ENCODE results near the gene ATXN7L1. TPM values are rescaled to one million over a fixed set of nuclear protein-coding genes. Genes with fewer than 3 reads are reported as not detected.

Gene ATXN7L1
- total and polyA plus RNA-seq, 2 of the 13 experiments (the other 11 are each of a cell fraction or from before 2014, with no cell fraction given) = 4.1 to 7.8 TPM

- no peak for TF ChIP-seq PRDM10 (CRISPR knock-in tag; IDR thresholded peaks at IDR 0.05; ENCODE audit: low read depth)
- no peak for TF ChIP-seq YEATS2 (CRISPR knock-in tag; IDR thresholded peaks at IDR 0.05; ENCODE audit: borderline replicate concordance)
- TF ChIP-seq, protein P1, sequence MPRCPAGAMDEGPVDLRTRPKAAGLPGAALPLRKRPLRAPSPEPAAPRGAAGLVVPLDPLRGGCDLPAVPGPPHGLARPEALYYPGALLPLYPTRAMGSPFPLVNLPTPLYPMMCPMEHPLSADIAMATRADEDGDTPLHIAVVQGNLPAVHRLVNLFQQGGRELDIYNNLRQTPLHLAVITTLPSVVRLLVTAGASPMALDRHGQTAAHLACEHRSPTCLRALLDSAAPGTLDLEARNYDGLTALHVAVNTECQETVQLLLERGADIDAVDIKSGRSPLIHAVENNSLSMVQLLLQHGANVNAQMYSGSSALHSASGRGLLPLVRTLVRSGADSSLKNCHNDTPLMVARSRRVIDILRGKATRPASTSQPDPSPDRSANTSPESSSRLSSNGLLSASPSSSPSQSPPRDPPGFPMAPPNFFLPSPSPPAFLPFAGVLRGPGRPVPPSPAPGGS (CRISPR knock-in tag; IDR thresholded peaks at IDR 0.05) = no peak
- TF ChIP-seq, protein P2, sequence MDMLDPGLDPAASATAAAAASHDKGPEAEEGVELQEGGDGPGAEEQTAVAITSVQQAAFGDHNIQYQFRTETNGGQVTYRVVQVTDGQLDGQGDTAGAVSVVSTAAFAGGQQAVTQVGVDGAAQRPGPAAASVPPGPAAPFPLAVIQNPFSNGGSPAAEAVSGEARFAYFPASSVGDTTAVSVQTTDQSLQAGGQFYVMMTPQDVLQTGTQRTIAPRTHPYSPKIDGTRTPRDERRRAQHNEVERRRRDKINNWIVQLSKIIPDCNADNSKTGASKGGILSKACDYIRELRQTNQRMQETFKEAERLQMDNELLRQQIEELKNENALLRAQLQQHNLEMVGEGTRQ (IDR thresholded peaks at IDR 0.05; ENCODE audit: low read depth, low read length) = no peak
- TF ChIP-seq, protein P2 (CRISPR knock-in tag; IDR thresholded peaks at IDR 0.05; ENCODE audit: borderline replicate concordance) = no peak
- TF ChIP-seq, protein P3, sequence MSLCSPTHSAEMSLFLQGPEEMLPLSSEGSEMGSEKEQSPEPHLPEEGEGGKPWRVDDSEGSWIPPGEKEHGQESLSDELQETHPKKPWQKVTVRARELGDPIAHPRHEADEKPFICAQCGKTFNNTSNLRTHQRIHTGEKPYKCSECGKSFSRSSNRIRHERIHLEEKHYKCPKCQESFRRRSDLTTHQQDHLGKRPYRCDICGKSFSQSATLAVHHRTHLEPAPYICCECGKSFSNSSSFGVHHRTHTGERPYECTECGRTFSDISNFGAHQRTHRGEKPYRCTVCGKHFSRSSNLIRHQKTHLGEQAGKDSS (CRISPR knock-in tag; IDR thresholded peaks at IDR 0.05; ENCODE audit: borderline replicate concordance, low read depth) = no peak
- TF ChIP-seq ZSCAN30 (CRISPR knock-in tag; IDR thresholded peaks at IDR 0.05) = no peak
- no peak for TF ChIP-seq TFDP1 (CRISPR knock-in tag; IDR thresholded peaks at IDR 0.05; ENCODE audit: borderline replicate concordance)
- TF ChIP-seq ZBTB34 (CRISPR knock-in tag; IDR thresholded peaks at IDR 0.05) = no peak
Measured at GRCh38 chr7:105840981-105841749, 35.2 kb downstream of the ATXN7L1 start (continued).
